ENCODE measurements around the gene TRAPPC8. TPM values are rescaled to one million over a fixed set of nuclear protein-coding genes. Genes with fewer than 3 reads are reported as not detected.
A peak's percentile ranks its signal among the peaks of the same experiment; 100 is the strongest.

TRAPPC8 gene
- total and polyA plus RNA-seq, 2 of the 13 experiments (the other 11 are each of a cell fraction or from before 2014, with no cell fraction given): 34.6 to 50.8 TPM

DNA sequence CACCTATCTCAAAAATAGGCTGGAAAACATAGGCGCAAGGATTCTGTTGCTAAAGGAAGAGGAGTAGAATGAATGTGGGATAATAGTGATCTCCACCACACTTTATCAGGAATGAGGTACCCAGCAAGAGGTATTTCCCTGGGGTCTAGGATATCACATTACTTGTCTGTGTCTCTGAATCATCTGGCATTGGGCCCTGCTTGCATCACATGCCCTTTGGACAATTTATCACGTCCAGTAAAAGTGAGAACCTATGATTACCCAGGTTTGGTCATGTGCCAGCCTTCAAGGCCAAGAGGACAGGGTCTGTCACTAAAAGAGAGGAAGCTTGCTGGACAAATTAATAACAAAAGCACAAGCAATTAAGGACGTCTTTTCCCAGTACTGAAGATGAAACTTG lies 11.4 kb upstream of the TRAPPC8 start:
- intact Hi-C loops (cut with micrococcal nuclease; ENCODE audit: unreplicated experiment): no loop called here
- POLR2A ChIA-PET: interaction anchor here (6.4 kb wide), 1 partner anchor 11 kb away, joined by 63 read pairs; the partner anchor contains the start of gene TRAPPC8
- TF ChIP-seq ZNF644 (CRISPR knock-in tag; IDR thresholded peaks at IDR 0.05; ENCODE audit: low read depth) (0 out of 2 replicates have a peak, but pooled peaks have one; percentile 49), ZNF3 (CRISPR knock-in tag; IDR thresholded peaks at IDR 0.05) (no peak), BHLHE40 (IDR thresholded peaks at IDR 0.05; ENCODE audit: low read length) (peak; percentile 75), ISL2 (CRISPR knock-in tag; IDR thresholded peaks at IDR 0.05) (0 out of 2 replicates have a peak, but pooled peaks have one; percentile 30), NFYB (CRISPR knock-in tag; IDR thresholded peaks at IDR 0.05) (no peak), NCOA5 (CRISPR knock-in tag; IDR thresholded peaks at IDR 0.05) (no peak), ONECUT2 (CRISPR knock-in tag; IDR thresholded peaks at IDR 0.05) (no peak), TEAD3 (CRISPR knock-in tag; optimal IDR thresholded peaks at IDR 0.05; ENCODE audit: borderline replicate concordance) (peak; percentile 16), FOXC1 (CRISPR knock-in tag; IDR thresholded peaks at IDR 0.05; ENCODE audit: borderline replicate concordance) (no peak), CREB1 (IDR thresholded peaks at IDR 0.05) (no peak), CREB1 (CRISPR knock-in tag; IDR thresholded peaks at IDR 0.05) (0 out of 2 replicates have a peak, but pooled peaks have one; percentile 18), MAFF (IDR thresholded peaks at IDR 0.05; ENCODE audit: low read depth, low read length) (no peak)
- TF ChIP-seq, protein P1, sequence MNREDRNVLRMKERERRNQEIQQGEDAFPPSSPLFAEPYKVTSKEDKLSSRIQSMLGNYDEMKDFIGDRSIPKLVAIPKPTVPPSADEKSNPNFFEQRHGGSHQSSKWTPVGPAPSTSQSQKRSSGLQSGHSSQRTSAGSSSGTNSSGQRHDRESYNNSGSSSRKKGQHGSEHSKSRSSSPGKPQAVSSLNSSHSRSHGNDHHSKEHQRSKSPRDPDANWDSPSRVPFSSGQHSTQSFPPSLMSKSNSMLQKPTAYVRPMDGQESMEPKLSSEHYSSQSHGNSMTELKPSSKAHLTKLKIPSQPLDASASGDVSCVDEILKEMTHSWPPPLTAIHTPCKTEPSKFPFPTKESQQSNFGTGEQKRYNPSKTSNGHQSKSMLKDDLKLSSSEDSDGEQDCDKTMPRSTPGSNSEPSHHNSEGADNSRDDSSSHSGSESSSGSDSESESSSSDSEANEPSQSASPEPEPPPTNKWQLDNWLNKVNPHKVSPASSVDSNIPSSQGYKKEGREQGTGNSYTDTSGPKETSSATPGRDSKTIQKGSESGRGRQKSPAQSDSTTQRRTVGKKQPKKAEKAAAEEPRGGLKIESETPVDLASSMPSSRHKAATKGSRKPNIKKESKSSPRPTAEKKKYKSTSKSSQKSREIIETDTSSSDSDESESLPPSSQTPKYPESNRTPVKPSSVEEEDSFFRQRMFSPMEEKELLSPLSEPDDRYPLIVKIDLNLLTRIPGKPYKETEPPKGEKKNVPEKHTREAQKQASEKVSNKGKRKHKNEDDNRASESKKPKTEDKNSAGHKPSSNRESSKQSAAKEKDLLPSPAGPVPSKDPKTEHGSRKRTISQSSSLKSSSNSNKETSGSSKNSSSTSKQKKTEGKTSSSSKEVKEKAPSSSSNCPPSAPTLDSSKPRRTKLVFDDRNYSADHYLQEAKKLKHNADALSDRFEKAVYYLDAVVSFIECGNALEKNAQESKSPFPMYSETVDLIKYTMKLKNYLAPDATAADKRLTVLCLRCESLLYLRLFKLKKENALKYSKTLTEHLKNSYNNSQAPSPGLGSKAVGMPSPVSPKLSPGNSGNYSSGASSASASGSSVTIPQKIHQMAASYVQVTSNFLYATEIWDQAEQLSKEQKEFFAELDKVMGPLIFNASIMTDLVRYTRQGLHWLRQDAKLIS (CRISPR knock-in tag; IDR thresholded peaks at IDR 0.05): no peak
- TF ChIP-seq, protein P2, sequence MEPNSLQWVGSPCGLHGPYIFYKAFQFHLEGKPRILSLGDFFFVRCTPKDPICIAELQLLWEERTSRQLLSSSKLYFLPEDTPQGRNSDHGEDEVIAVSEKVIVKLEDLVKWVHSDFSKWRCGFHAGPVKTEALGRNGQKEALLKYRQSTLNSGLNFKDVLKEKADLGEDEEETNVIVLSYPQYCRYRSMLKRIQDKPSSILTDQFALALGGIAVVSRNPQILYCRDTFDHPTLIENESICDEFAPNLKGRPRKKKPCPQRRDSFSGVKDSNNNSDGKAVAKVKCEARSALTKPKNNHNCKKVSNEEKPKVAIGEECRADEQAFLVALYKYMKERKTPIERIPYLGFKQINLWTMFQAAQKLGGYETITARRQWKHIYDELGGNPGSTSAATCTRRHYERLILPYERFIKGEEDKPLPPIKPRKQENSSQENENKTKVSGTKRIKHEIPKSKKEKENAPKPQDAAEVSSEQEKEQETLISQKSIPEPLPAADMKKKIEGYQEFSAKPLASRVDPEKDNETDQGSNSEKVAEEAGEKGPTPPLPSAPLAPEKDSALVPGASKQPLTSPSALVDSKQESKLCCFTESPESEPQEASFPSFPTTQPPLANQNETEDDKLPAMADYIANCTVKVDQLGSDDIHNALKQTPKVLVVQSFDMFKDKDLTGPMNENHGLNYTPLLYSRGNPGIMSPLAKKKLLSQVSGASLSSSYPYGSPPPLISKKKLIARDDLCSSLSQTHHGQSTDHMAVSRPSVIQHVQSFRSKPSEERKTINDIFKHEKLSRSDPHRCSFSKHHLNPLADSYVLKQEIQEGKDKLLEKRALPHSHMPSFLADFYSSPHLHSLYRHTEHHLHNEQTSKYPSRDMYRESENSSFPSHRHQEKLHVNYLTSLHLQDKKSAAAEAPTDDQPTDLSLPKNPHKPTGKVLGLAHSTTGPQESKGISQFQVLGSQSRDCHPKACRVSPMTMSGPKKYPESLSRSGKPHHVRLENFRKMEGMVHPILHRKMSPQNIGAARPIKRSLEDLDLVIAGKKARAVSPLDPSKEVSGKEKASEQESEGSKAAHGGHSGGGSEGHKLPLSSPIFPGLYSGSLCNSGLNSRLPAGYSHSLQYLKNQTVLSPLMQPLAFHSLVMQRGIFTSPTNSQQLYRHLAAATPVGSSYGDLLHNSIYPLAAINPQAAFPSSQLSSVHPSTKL (CRISPR knock-in tag; IDR thresholded peaks at IDR 0.05): peak; percentile 79
- TF ChIP-seq, protein P3, sequence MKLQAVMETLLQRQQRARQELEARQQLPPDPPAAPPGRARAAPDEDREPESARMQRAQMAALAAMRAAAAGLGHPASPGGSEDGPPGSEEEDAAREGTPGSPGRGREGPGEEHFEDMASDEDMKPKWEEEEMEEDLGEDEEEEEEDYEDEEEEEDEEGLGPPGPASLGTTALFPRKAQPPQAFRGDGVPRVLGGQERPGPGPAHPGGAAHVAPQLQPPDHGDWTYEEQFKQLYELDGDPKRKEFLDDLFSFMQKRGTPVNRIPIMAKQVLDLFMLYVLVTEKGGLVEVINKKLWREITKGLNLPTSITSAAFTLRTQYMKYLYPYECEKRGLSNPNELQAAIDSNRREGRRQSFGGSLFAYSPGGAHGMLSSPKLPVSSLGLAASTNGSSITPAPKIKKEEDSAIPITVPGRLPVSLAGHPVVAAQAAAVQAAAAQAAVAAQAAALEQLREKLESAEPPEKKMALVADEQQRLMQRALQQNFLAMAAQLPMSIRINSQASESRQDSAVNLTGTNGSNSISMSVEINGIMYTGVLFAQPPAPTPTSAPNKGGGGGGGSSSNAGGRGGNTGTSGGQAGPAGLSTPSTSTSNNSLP (IDR thresholded peaks at IDR 0.05; ENCODE audit: low read depth, low read length): no peak

More for the DNA sequence above, 11.4 kb upstream of the TRAPPC8 start:
- H4K20me1 ChIP-seq (ENCODE audit: insufficient read depth, low read length): no peaks in the 10 kb centered on the region
- H3K9me3 ChIP-seq (ENCODE audit: low read length): no peaks in the 10 kb centered on the region
- H3K27ac ChIP-seq (ENCODE audit: extremely low read length, insufficient read depth, low read length): no peak overlapping the region
- peaks cover 38% of the 10 kb centered on the region for H3K4me1 ChIP-seq (ENCODE audit: insufficient read depth, low read length)
- no peaks in the 10 kb centered on the region for H3K79me2 ChIP-seq (ENCODE audit: insufficient read depth, low read length)
- ATAC-seq (peak; percentile 75), FAIRE-seq (no peak), DNase-seq (ENCODE audit: low spot score) (peak; percentile 79)
- peak overlapping the region; percentile 27 for H2AFZ ChIP-seq (ENCODE audit: low read length)
- no peak overlapping the region for H3K4me3 ChIP-seq (replicated peaks in 1 of 3; ENCODE audit: insufficient read depth in 1 of 3, low read depth in 2 of 3, low read length in 3 of 3)
- no peaks in the 10 kb centered on the region for H3K27me3 ChIP-seq (ENCODE audit: control insufficient read depth in 1 of 2, insufficient read depth in 2 of 2, low read length in 2 of 2)
- no peak overlapping the region for H3K9ac ChIP-seq (ENCODE audit: insufficient read depth, low read depth, low read length)
- H3K4me2 ChIP-seq (ENCODE audit: low read depth, low read length): peak overlapping the region; percentile 60
- H3K36me3 ChIP-seq (replicated peaks in 1 of 2; ENCODE audit: control insufficient read depth in 1 of 2, insufficient read depth in 2 of 2, low read length in 2 of 2): no peaks in the 10 kb centered on the region
- CTCF ChIA-PET (ENCODE audit: low intra/inter-chr PET ratio, low total read pairs): no interaction called here
- in situ Hi-C loops (cut with HindIII; ENCODE audit: extremely low pct_ligation_motif_present, low pct_unique_long_range_greater_than_20kb): loop anchor here (10.0 kb wide), 1 partner anchor 210 kb away; no protein-coding TSS in a partner anchor
- BruUV-seq (replicated peaks): no TSS peak
- 19% methylated on average over 3 of the region's 3 CpGs for WGBS (ENCODE audit: low lambda C conversion rate)
